GM08714 (cell line): ENCODE measurements around the gene ERICH2.

Experiments
- H3K4me3 ChIP-seq: fragments of 200-500 bp; sonication (Bioruptor generic); 2 replicates; pipeline ENCODE4 v1.5.1; 2014; ENCODE audit warnings: mild to moderate bottlenecking, low read length, inconsistent platforms
- ZNF274 ChIP-seq: IDR thresholded peaks from 2 replicates; pipeline ENCODE4 v1.6.1; 2012; ENCODE audit warnings: mild to moderate bottlenecking, low read depth, low read length

The ERICH2 gene

GRCh38 chr2:170818752-170819470 lies 48.7 kb downstream of the ERICH2 start:
- no peak for TF ChIP-seq ZNF274
- no peak overlapping the region; the same call in 1 of the 2 replicates for H3K4me3 ChIP-seq

DNA sequence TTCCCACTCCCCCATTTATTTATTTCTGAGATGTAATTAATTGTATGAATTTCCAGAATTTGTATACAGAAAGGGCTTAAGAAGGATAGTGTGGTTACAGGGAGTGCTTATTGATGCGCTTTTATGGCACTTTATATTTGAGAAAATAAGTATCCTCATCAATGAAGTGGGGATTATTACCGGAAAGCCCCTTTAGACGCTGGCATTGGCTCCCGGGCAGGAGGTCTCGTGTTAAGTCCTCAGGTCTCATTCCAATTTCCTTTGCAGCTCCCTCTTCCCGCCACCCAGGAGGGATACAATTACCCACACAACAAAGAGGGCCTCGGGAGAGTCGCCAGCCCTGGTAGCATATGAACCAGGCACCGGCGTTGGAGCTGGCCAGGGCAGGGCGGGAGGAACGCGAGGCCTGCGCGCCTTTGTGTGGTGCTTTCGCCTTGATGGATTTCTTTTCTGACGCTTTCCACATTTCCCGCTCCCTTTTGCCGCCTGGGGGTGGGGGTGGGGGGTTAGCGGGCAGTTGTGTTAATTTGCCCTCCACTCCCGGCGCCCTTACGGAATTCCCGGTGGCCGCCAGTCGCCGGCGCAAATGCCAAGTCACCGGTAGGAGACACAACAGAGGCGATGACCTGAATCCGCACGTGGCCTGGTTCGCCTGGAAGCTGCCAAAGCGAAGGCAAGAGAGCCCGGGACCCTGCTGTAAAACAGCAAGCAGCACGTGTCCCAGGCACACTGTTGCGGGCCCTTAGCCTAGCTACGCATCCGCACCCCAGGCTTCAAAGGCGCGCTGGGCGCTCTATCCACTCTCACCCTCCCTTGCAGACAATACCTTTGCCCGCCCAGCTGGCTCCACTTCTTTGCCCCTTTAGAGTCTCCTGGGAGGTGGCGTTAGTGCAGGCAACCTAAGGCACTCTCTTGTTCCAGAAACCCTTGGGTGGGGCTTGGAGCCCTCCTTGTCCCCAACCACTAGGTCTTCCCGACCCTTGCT lies 49.8 kb downstream of the ERICH2 start:
- no peak for TF ChIP-seq ZNF274
- H3K4me3 ChIP-seq: peak overlapping the region; percentile 19; the same call in 1 of the 2 replicates

DNA sequence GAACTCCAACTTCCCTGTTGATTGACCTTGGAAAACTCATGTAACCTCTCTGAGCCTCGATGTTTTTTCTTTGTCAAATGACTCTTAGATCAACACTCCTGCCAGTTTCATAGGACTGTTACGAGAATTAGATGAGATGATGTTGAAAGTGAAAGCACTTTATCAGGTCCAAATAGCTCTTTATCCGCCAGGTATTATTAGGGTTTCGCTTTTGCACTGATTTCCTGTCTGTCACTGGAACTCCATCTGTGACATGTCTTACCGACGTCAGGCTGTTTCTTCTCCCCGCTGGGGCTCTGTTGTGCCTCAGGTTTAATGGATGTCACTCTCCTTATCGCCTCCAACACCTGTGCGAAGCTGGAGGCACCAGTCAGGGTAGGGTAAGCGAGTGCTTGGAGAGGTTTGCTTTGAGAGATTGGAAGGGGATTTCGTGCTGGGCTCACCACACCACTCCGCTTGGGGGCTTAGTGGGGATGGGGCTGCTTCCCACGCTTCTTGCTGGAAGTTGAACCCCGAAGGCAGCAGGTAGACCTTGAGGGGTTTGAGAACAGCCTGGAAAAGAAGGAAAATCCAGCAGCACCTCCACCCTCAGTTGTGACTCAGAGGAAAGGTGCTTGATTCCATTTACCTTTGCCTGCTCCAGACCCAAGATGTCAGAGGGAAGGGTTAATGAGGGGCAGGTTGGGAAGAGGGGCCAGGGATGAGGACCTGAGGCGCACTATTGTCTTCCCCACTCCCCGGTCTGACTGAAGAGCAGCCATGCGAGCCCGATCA lies 50.8 kb downstream of the ERICH2 start:
- TF ChIP-seq ZNF274: no peak
- H3K4me3 ChIP-seq: peak overlapping the region; percentile 19; the same call in 1 of the 2 replicates

GRCh38 chr2:170821531-170822289 lies 51.5 kb downstream of the ERICH2 start:
- no peak overlapping the region; the same call in 1 of the 2 replicates for H3K4me3 ChIP-seq
- TF ChIP-seq ZNF274: no peak

DNA sequence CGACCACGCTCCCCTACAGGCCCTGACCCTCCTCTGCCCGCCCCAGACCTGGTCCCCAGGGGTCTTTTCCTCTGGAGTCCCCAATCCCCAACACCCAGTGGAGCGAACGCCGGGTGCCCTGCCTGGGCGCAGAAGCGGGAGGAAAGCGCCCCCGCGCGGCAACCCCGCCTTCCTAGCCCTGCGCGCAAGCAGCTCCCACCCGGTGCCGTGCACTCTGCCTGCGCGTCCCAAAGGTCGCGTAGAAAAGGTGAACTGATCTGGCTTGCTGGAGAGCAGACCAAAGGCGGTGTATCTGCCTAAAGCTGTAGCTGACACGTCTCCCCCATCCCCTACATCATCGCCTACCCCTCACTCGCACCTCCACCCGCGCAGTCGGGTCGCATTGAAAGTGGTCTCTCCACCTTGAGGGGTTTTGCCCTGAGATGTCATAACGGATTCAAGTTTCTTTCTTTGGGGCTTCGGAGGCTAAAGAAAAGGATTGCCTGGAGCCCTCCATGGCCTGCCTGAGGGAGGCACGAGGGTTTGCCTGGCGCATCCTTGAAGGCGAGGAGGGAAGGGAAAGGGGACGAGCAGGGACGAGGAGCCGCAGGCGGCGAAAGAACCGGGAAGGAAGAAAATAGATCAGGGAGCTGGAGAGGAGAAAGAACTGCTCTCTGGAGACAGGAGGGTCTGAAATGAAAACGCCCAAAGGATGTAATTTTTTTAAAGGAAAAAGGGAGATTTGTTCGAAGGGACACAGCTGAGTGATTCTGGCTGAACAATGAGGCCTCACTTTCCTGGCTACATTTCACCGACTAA lies 52.3 kb downstream of the ERICH2 start:
- no peak for TF ChIP-seq ZNF274
- H3K4me3 ChIP-seq: no peak overlapping the region; the same call in 1 of the 2 replicates

DNA sequence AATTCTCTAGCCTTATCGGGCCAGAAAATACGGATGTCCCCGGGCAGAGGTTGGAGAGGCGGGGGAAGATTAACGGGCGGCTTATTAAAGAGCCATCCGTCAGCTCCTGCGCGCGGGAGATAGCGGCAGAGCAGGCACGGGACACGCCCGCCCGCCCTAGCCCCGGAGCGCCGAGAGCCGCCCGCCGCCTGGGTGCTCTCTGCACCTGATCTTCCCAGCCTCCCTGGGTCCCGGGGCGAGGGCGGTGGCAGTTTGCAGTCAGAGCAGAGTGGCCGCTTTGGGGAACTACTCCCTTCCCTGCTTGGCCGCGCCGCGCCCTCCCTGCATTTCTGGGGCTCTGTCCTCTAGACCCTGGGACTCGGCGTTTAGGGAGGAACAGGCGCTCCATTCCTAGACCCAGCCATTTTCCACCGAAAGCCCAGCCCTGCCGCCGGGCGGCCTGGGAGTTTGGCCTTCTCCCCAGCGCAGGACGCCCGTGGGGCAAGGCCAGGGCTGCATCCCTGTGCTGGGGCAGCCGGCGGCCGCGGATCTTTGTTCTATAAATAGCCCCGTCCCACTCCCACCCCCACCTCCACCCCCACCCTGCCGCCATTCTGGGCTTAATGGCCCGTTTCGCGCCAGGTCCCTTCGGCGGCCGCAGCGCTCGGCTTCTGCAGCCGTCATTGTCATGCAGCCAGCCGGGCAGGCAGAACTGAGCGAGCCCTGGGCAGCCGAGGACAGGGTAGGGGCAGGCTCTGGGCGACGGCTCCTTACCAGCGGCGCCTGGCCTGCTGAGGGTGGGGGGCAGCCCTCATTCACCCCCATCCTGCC lies 53.1 kb downstream of the ERICH2 start:
- no peak for TF ChIP-seq ZNF274
- H3K4me3 ChIP-seq: no peak overlapping the region; the same call in 1 of the 2 replicates

DNA sequence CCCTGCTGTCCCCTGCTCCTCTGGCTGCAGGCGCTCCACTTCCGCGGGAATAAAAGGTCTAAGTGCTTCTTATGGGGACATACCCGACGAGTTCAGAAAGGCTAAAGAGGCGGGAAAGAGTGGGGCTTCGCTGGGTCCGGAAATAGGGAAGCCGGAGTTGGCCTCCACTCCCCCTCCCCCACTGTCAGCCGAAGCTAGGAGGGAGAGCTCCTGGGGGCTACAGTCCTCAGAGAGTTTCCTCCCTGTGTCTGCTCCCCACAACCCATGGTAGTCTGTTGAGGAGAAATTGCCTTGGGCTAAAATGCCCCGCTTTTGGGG lies 53.7 kb downstream of the ERICH2 start:
- H3K4me3 ChIP-seq: no peak overlapping the region
- TF ChIP-seq ZNF274: no peak

GRCh38 chr2:170824526-170825015 lies 54.4 kb downstream of the ERICH2 start:
- no peak for TF ChIP-seq ZNF274
- no peak overlapping the region for H3K4me3 ChIP-seq

GRCh38 chr2:170827841-170828532 lies 57.8 kb downstream of the ERICH2 start:
- H3K4me3 ChIP-seq: no peak overlapping the region
- no peak for TF ChIP-seq ZNF274

DNA sequence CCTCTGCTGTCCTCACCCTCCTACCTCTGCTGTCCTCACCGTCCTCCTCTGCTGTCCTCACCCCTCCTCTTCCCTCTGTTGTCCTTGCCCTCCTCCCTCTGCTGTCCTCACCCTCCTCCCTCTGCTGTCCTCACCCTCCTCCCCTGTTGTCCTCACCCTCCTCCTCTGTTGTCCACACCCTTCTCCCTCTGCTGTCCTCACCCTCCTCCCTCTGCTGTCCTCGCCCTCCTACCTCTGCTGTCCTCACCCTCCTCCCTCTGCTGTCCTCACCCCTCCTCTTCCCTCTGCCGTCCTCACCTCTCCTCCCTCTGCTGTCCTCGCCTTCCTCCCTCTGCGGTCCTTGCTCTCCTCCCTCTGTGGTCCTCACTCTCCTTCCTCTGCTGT lies 58.3 kb downstream of the ERICH2 start:
- TF ChIP-seq ZNF274: no peak
- H3K4me3 ChIP-seq: no peak overlapping the region

- H3K4me3 ChIP-seq: no peak overlapping the region
- TF ChIP-seq ZNF274: no peak
Observed at GRCh38 chr2:170829036-170829435, 58.9 kb downstream of the ERICH2 start.
